Liver (tissue), 9 donors: Measurements from ENCODE around the gene CCSER2. TPM values are rescaled to one million over a fixed set of nuclear protein-coding genes. Genes with fewer than 3 reads are reported as not detected.

ENCODE experiments used
- DNase-seq: peaks from one replicate; pipeline ENCODE4 v3.0.0-alpha.2; 2017; ENCODE audit warnings: low spot score
- H3K27ac ChIP-seq, 2 donors: one replicate each; pipeline ENCODE4 v1.7.0; 2013; ENCODE audit warnings: inconsistent platforms in 2 of 2, low read length in 2 of 2, control low read depth in 1 of 2, low read depth in 1 of 2, mild to moderate bottlenecking in 1 of 2
- H3K27me3 ChIP-seq, 4 donors: one replicate each; pipeline versions ENCODE4 v1.6.1 to v1.7.0; 2013; ENCODE audit warnings: low read length in 3 of 4, inconsistent platforms in 1 of 4, mild to moderate bottlenecking in 1 of 4, moderate library complexity in 1 of 4; ENCODE audit not compliant: control insufficient read depth in 4 of 4, insufficient read depth in 4 of 4
- H3K36me3 ChIP-seq, 4 donors: one replicate each; pipeline versions ENCODE4 v1.6.1 to v1.7.0; 2013; ENCODE audit warnings: low read length in 3 of 4, mild to moderate bottlenecking in 3 of 4, low read depth in 1 of 4, moderate library complexity in 1 of 4; ENCODE audit not compliant: control insufficient read depth in 4 of 4, insufficient read depth in 3 of 4
- H3K4me1 ChIP-seq, 4 donors: one replicate each; pipeline versions ENCODE4 v1.6.1 to v1.7.0; 2013; ENCODE audit warnings: low read length in 3 of 4, mild to moderate bottlenecking in 3 of 4, moderate library complexity in 1 of 4; ENCODE audit not compliant: control insufficient read depth in 4 of 4, insufficient read depth in 4 of 4
- H3K4me3 ChIP-seq, 3 donors: one replicate each; pipeline versions ENCODE4 v1.6.1 to v1.7.0; 2013; ENCODE audit warnings: low read length in 3 of 3, control low read depth in 1 of 3, low read depth in 1 of 3, mild to moderate bottlenecking in 1 of 3
- H3K9ac ChIP-seq, 2 donors: one replicate each; pipeline ENCODE4 v1.7.0; 2013; ENCODE audit warnings: low read length in 2 of 2, mild to moderate bottlenecking in 2 of 2, moderate library complexity in 2 of 2, control low read depth in 1 of 2, low read depth in 1 of 2
- H3K9me3 ChIP-seq, 4 donors: one replicate each; pipeline versions ENCODE4 v1.6.1 to v1.7.0; 2013; ENCODE audit warnings: low read length in 3 of 4; ENCODE audit not compliant: control insufficient read depth in 4 of 4
- ATF3 ChIP-seq: IDR thresholded peaks from 2 replicates; pipeline ENCODE4 v1.6.1; 2016; ENCODE audit warnings: antibody characterized with exemption
- CTCF ChIP-seq: fragments of 150-350 bp; IDR thresholded peaks from 2 replicates; pipeline ENCODE4 v1.5.1; 2017; ENCODE audit warnings: improper control_type of control experiment, low read depth, low read length; ENCODE audit not compliant: missing input control
- EGR1 ChIP-seq, 2 donors: IDR thresholded peaks; 2 replicates each; pipeline ENCODE4 v1.6.1; 2016 to 2018; ENCODE audit warnings: antibody characterized with exemption in 2 of 2, low read depth in 2 of 2
- FOXA1 ChIP-seq: IDR thresholded peaks from 2 replicates; pipeline ENCODE4 v1.6.1; 2016; ENCODE audit warnings: antibody characterized with exemption
- FOXA2 ChIP-seq: IDR thresholded peaks from 2 replicates; pipeline ENCODE4 v1.6.1; 2016; ENCODE audit warnings: antibody characterized with exemption
- GABPA ChIP-seq, 2 donors: IDR thresholded peaks in 1 of 2; conservative IDR thresholded peaks in 1 of 2; 2 replicates each; pipeline ENCODE4 v1.6.1; 2016; ENCODE audit warnings: antibody characterized with exemption in 2 of 2, mild to moderate bottlenecking in 1 of 2, moderate library complexity in 1 of 2
- HNF4A ChIP-seq, 2 donors: conservative IDR thresholded peaks; 2 replicates each; pipeline ENCODE4 v1.6.1; 2016; ENCODE audit warnings: antibody characterized with exemption in 2 of 2, mild to moderate bottlenecking in 2 of 2
- HNF4G ChIP-seq: IDR thresholded peaks from 2 replicates; pipeline ENCODE4 v1.6.1; 2016; ENCODE audit warnings: antibody characterized with exemption
- JUND ChIP-seq, 2 donors: IDR thresholded peaks; 2 replicates each; pipeline ENCODE4 v1.6.1; 2016; ENCODE audit warnings: antibody characterized with exemption in 2 of 2
- MAX ChIP-seq: IDR thresholded peaks from 2 replicates; pipeline ENCODE4 v1.6.1; 2016; ENCODE audit warnings: antibody characterized with exemption
- NR2F2 ChIP-seq: IDR thresholded peaks from 2 replicates; pipeline ENCODE4 v1.6.1; 2016; ENCODE audit warnings: antibody characterized with exemption
- RAD21 ChIP-seq, 2 donors: IDR thresholded peaks; 2 replicates each; pipeline ENCODE4 v1.6.1; 2016; ENCODE audit warnings: antibody characterized with exemption in 2 of 2, mild to moderate bottlenecking in 2 of 2
- REST ChIP-seq: IDR thresholded peaks from 2 replicates; pipeline ENCODE4 v1.6.1; 2016; ENCODE audit warnings: antibody characterized with exemption, mild to moderate bottlenecking
- RXRA ChIP-seq, 2 donors: IDR thresholded peaks; 2 replicates each; pipeline ENCODE4 v1.6.1; 2017 to 2018; ENCODE audit warnings: antibody characterized with exemption in 2 of 2, mild to moderate bottlenecking in 1 of 2
- SP1 ChIP-seq: IDR thresholded peaks from 2 replicates; pipeline ENCODE4 v1.6.1; 2018; ENCODE audit warnings: antibody characterized with exemption, mild to moderate bottlenecking
- TAF1 ChIP-seq: conservative IDR thresholded peaks from 2 replicates; pipeline ENCODE4 v1.6.1; 2016; ENCODE audit warnings: antibody characterized with exemption, mild to moderate bottlenecking
- YY1 ChIP-seq: IDR thresholded peaks from 2 replicates; pipeline ENCODE4 v1.6.1; 2016; ENCODE audit warnings: antibody characterized with exemption, mild to moderate bottlenecking
- ZBTB33 ChIP-seq: IDR thresholded peaks from 2 replicates; pipeline ENCODE4 v1.6.1; 2016; ENCODE audit warnings: antibody characterized with exemption
- whole genome bisulfite sequencing: extraction: QIAGEN DNeasy Blood & Tissue Kit; methylation state at CpG from one replicate; pipeline ENCODE4 v1.1.7; 2013; 5-methylcytosine and 5-hydroxymethylcytosine counted together
- polyA plus RNA-seq, 2 donors: library from polyadenylated mRNA; stranded (reverse) in 1 of 2; unstranded in 1 of 2; fragments of 200-250 nt in 1 of 2; fragments of >200 nt in 1 of 2; fragmentation: Nextera tagmentation in 1 of 2; extraction: Ambion mirVana in 1 of 2; gene quantifications; one replicate each; pipeline versions ENCODE4 v1.2.1 to v1.2.3, GENCODE V29; 2013 to 2015
- total RNA-seq, 2 donors: library from RNA; depleted of rRNA; stranded (reverse); fragments of >200 nt; gene quantifications; one replicate each; pipeline ENCODE4 v1.2.3, GENCODE V29; 2014
- donor health status: healthy.
- donor health status: healthy.
- donor health status: healthy.
- donor health status: healthy.
- donor health status: healthy.

CCSER2 gene
- total and polyA plus RNA-seq, 4 donors, result 5.6 to 18.2 (median 12.1) TPM

GRCh38 chr10:84392181-84392580 lies 63.8 kb downstream of the CCSER2 start:
- Histone ChIP-seq H3K27me3 (no peaks in the 10 kb centered on the region), H3K36me3 (no peaks in the 10 kb centered on the region), H3K27ac (no peak overlapping the region), H3K9me3 (no peaks in the 10 kb centered on the region), H3K9ac (no peak overlapping the region), H3K4me3 (no peak overlapping the region), H3K4me1 (no peaks in the 10 kb centered on the region)
- DNase-seq, result no peak
- TF ChIP-seq REST (no peak), MAX (no peak), YY1 (no peak), NR2F2 (no peak), RXRA (IDR thresholded peaks at IDR 0.05) (no peak), RAD21 (IDR thresholded peaks at IDR 0.05) (no peak), GABPA (IDR thresholded peaks at IDR 0.05 in 1 of 2, conservative IDR thresholded peaks at IDR 0.05 in 1 of 2) (no peak), SP1 (no peak), CTCF (no peak), ZBTB33 (no peak), JUND (IDR thresholded peaks at IDR 0.05) (no peak), HNF4A (conservative IDR thresholded peaks at IDR 0.05) (no peak), EGR1 (IDR thresholded peaks at IDR 0.05; ENCODE audit: low read depth in 2 of 2) (no peak), ATF3 (no peak)
- WGBS, result 82% methylated on average over 2 of the region's 2 CpGs

- 96% methylated on average over 2 of the region's 2 CpGs for WGBS
- Histone ChIP-seq H3K36me3 (no peaks in the 10 kb centered on the region), H3K9me3 (no peaks in the 10 kb centered on the region), H3K4me3 (no peak overlapping the region), H3K27me3 (no peaks in the 10 kb centered on the region), H3K27ac (no peak overlapping the region), H3K4me1 (no peaks in the 10 kb centered on the region), H3K9ac (no peak overlapping the region)
- no peak for DNase-seq
- TF ChIP-seq TAF1 (no peak), GABPA (IDR thresholded peaks at IDR 0.05 in 1 of 2, conservative IDR thresholded peaks at IDR 0.05 in 1 of 2) (no peak), REST (no peak), FOXA2 (no peak), FOXA1 (no peak), SP1 (no peak), MAX (no peak), EGR1 (IDR thresholded peaks at IDR 0.05; ENCODE audit: low read depth in 2 of 2) (no peak), RXRA (IDR thresholded peaks at IDR 0.05) (no peak), CTCF (no peak), HNF4G (no peak)
These were observed 67.2 kb downstream of the CCSER2 start for GRCh38 chr10:84395581-84395980.
